Gastroesophageal sphincter (tissue), 3 donors: ENCODE data around the gene MEGF11.

ENCODE experiments used
- CTCF ChIP-seq, 4 experiments: fragments of 200-600 bp in 2 of 4; fragments of 450-650 bp in 2 of 4; sonication (generic) in 1 of 4; IDR thresholded peaks; one replicate each; pipeline ENCODE4 v1.5.1; 2017 to 2019; ENCODE audit warnings: antibody characterized with exemption in 4 of 4, mild to moderate bottlenecking in 2 of 4, moderate library complexity in 2 of 4
- EP300 ChIP-seq: sonication (generic); formaldehyde crosslinking; IDR thresholded peaks from one replicate; pipeline ENCODE4 v1.6.1; 2017; ENCODE audit warnings: antibody characterized with exemption, mild to moderate bottlenecking

GRCh38 chr15:66110864-66111263, 142.7 kb downstream of the MEGF11 start:
- TF ChIP-seq CTCF (IDR thresholded peaks at IDR 0.05) (no peak), EP300 (no peak)
